Measurements from ENCODE around the gene SMIM45.

Gene SMIM45

GRCh38 chr22:41931701-41932269 is 20.2 kb upstream of the SMIM45 start:
- ChIA-PET CTCF (no interaction called here), POLR2A (no interaction called here)
- no peaks in the 10 kb centered on the region for H3K4me1 ChIP-seq (ENCODE audit: control insufficient read depth, insufficient read depth, low read length)
- DNase-seq (ENCODE audit: low read depth, low spot score) (no peak), ATAC-seq (no peak)
- H3K9me3 ChIP-seq (ENCODE audit: control insufficient read depth, insufficient read depth, low read depth, low read length): no peaks in the 10 kb centered on the region
- intact Hi-C loops (cut with micrococcal nuclease; ENCODE audit: unreplicated experiment): no loop called here
- TF ChIP-seq SIN3A (IDR thresholded peaks at IDR 0.05; ENCODE audit: borderline replicate concordance, insufficient read depth, low read depth, low read length): no peak
- TF ChIP-seq POLR2AphosphoS5 (IDR thresholded peaks at IDR 0.05; ENCODE audit: low read depth, low read length): no peak
- no peak for TF ChIP-seq TCF7L2 (IDR thresholded peaks at IDR 0.05; ENCODE audit: low read depth, low read length)
- TF ChIP-seq, protein P1, sequence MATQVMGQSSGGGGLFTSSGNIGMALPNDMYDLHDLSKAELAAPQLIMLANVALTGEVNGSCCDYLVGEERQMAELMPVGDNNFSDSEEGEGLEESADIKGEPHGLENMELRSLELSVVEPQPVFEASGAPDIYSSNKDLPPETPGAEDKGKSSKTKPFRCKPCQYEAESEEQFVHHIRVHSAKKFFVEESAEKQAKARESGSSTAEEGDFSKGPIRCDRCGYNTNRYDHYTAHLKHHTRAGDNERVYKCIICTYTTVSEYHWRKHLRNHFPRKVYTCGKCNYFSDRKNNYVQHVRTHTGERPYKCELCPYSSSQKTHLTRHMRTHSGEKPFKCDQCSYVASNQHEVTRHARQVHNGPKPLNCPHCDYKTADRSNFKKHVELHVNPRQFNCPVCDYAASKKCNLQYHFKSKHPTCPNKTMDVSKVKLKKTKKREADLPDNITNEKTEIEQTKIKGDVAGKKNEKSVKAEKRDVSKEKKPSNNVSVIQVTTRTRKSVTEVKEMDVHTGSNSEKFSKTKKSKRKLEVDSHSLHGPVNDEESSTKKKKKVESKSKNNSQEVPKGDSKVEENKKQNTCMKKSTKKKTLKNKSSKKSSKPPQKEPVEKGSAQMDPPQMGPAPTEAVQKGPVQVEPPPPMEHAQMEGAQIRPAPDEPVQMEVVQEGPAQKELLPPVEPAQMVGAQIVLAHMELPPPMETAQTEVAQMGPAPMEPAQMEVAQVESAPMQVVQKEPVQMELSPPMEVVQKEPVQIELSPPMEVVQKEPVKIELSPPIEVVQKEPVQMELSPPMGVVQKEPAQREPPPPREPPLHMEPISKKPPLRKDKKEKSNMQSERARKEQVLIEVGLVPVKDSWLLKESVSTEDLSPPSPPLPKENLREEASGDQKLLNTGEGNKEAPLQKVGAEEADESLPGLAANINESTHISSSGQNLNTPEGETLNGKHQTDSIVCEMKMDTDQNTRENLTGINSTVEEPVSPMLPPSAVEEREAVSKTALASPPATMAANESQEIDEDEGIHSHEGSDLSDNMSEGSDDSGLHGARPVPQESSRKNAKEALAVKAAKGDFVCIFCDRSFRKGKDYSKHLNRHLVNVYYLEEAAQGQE (IDR thresholded peaks at IDR 0.05; ENCODE audit: insufficient read depth in 1 of 2, low read depth in 2 of 2, low read length in 1 of 2): no peak
- TF ChIP-seq, protein P2, sequence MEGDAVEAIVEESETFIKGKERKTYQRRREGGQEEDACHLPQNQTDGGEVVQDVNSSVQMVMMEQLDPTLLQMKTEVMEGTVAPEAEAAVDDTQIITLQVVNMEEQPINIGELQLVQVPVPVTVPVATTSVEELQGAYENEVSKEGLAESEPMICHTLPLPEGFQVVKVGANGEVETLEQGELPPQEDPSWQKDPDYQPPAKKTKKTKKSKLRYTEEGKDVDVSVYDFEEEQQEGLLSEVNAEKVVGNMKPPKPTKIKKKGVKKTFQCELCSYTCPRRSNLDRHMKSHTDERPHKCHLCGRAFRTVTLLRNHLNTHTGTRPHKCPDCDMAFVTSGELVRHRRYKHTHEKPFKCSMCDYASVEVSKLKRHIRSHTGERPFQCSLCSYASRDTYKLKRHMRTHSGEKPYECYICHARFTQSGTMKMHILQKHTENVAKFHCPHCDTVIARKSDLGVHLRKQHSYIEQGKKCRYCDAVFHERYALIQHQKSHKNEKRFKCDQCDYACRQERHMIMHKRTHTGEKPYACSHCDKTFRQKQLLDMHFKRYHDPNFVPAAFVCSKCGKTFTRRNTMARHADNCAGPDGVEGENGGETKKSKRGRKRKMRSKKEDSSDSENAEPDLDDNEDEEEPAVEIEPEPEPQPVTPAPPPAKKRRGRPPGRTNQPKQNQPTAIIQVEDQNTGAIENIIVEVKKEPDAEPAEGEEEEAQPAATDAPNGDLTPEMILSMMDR (IDR thresholded peaks at IDR 0.05): no peak
- no peak overlapping the region for H3K27ac ChIP-seq (ENCODE audit: low read length)
- in situ Hi-C loops (cut with HindIII; ENCODE audit: low pct_unique_long_range_greater_than_20kb, low sequenced_read_pairs): no loop called here
- H3K36me3 ChIP-seq (ENCODE audit: control insufficient read depth, insufficient read depth, low read length): no peaks in the 10 kb centered on the region
- H3K27me3 ChIP-seq (ENCODE audit: control insufficient read depth, insufficient read depth, low read length): no peaks in the 10 kb centered on the region
- H3K4me3 ChIP-seq (ENCODE audit: low read depth in 2 of 2, low read length in 2 of 2): no peak overlapping the region
- BruUV-seq (replicated peaks): no TSS peak

GRCh38 chr22:41932353-41932752 is 19.6 kb upstream of the SMIM45 start:
- POLR2A ChIA-PET: no interaction called here

GRCh38 chr22:41933411-41934177 is 18.4 kb upstream of the SMIM45 start:
- BruUV-seq (replicated peaks): no TSS peak
- Histone ChIP-seq H3K27ac (ENCODE audit: low read length) (no peak overlapping the region), H3K4me1 (ENCODE audit: control insufficient read depth, insufficient read depth, low read length) (no peaks in the 10 kb centered on the region), H3K9me3 (ENCODE audit: control insufficient read depth, insufficient read depth, low read depth, low read length) (no peaks in the 10 kb centered on the region), H3K27me3 (ENCODE audit: control insufficient read depth, insufficient read depth, low read length) (no peaks in the 10 kb centered on the region), H3K36me3 (ENCODE audit: control insufficient read depth, insufficient read depth, low read length) (no peaks in the 10 kb centered on the region), H3K4me3 (ENCODE audit: low read depth in 2 of 2, low read length in 2 of 2) (no peak overlapping the region)
- no peak for TF ChIP-seq TCF7L2 (IDR thresholded peaks at IDR 0.05; ENCODE audit: low read depth, low read length)
- TF ChIP-seq SIN3A (IDR thresholded peaks at IDR 0.05; ENCODE audit: borderline replicate concordance, insufficient read depth, low read depth, low read length): no peak
- no peak for TF ChIP-seq POLR2AphosphoS5 (IDR thresholded peaks at IDR 0.05; ENCODE audit: low read depth, low read length)
- TF ChIP-seq, protein P1 (IDR thresholded peaks at IDR 0.05; ENCODE audit: insufficient read depth in 1 of 2, low read depth in 2 of 2, low read length in 1 of 2): no peak
- TF ChIP-seq, protein P2 (IDR thresholded peaks at IDR 0.05): no peak
- ChIA-PET POLR2A (no interaction called here), CTCF (no interaction called here)
- no peak for DNase-seq (ENCODE audit: low read depth, low spot score)
- intact Hi-C loops (cut with micrococcal nuclease; ENCODE audit: unreplicated experiment) (no loop called here), in situ Hi-C loops (cut with HindIII; ENCODE audit: low pct_unique_long_range_greater_than_20kb, low sequenced_read_pairs) (no loop called here)
- 0 out of 2 replicates have a peak, but pooled peaks have one; percentile 29 for ATAC-seq

More at GRCh38 chr22:41932353-41932752, 19.6 kb upstream of the SMIM45 start:
- in situ Hi-C loops (cut with HindIII; ENCODE audit: low pct_unique_long_range_greater_than_20kb, low sequenced_read_pairs) (no loop called here), intact Hi-C loops (cut with micrococcal nuclease; ENCODE audit: unreplicated experiment) (no loop called here)
- no peaks in the 10 kb centered on the region for H3K27me3 ChIP-seq (ENCODE audit: control insufficient read depth, insufficient read depth, low read length)
- H3K9me3 ChIP-seq (ENCODE audit: control insufficient read depth, insufficient read depth, low read depth, low read length): no peaks in the 10 kb centered on the region
- no peak for ATAC-seq
- CTCF ChIA-PET: no interaction called here
- no peaks in the 10 kb centered on the region for H3K4me1 ChIP-seq (ENCODE audit: control insufficient read depth, insufficient read depth, low read length)
- H3K36me3 ChIP-seq (ENCODE audit: control insufficient read depth, insufficient read depth, low read length): no peaks in the 10 kb centered on the region
- no peak for TF ChIP-seq TCF7L2 (IDR thresholded peaks at IDR 0.05; ENCODE audit: low read depth, low read length)
- BruUV-seq (replicated peaks): no TSS peak
- H3K27ac ChIP-seq (ENCODE audit: low read length): no peak overlapping the region
- no peak overlapping the region for H3K4me3 ChIP-seq (ENCODE audit: low read depth in 2 of 2, low read length in 2 of 2)
- DNase-seq (ENCODE audit: low read depth, low spot score): no peak
